Measurements from ENCODE around the gene SMAD7. TPM values are rescaled to one million over a fixed set of nuclear protein-coding genes. Genes with fewer than 3 reads are reported as not detected.

SMAD7 gene
- total and polyA plus RNA-seq, 10 of the 15 experiments (the other 5 are each of a cell fraction or from before 2014, with no cell fraction given), result 1.3 to 22.5 (median 8.0) TPM

- TF ChIP-seq E4F1 (IDR thresholded peaks at IDR 0.05; ENCODE audit: borderline replicate concordance, partially characterized antibody), result no peak
- no peak for TF ChIP-seq RUNX3 (IDR thresholded peaks at IDR 0.05; ENCODE audit: low read length)
- TF ChIP-seq RBBP5 (conservative IDR thresholded peaks at IDR 0.05), result no peak
- TF ChIP-seq SMAD5 (IDR thresholded peaks at IDR 0.05; ENCODE audit: low read depth), result no peak
- TF ChIP-seq POLR2AphosphoS5 (IDR thresholded peaks at IDR 0.05; ENCODE audit: low read length), result peak; percentile 59; the same call in 1 of the 2 replicates
- TF ChIP-seq CEBPB (IDR thresholded peaks at IDR 0.05; ENCODE audit: borderline replicate concordance in 1 of 2, low read depth in 2 of 2, low read length in 2 of 2), result no peak
- TF ChIP-seq YY1 (IDR thresholded peaks at IDR 0.05; ENCODE audit: low read depth, low read length), result no peak
- TF ChIP-seq TCF7 (IDR thresholded peaks at IDR 0.05; ENCODE audit: borderline replicate concordance), result no peak
- no peak for TF ChIP-seq NR2C2 (IDR thresholded peaks at IDR 0.05; ENCODE audit: borderline replicate concordance, control insufficient read depth, insufficient read length, low read depth)
- TF ChIP-seq JUND (IDR thresholded peaks at IDR 0.05; ENCODE audit: low read depth, low read length), result no peak
- no peak for TF ChIP-seq POU2F2 (IDR thresholded peaks at IDR 0.05; ENCODE audit: borderline replicate concordance, low read depth, low read length)
- peak in 1 of 2 experiments; percentile 46; a peak in 1 of 3 replicates for TF ChIP-seq EGR1 (IDR thresholded peaks at IDR 0.05; ENCODE audit: borderline replicate concordance in 1 of 2, low read depth in 2 of 2, low read length in 2 of 2)
- TF ChIP-seq NFXL1 (IDR thresholded peaks at IDR 0.05; ENCODE audit: borderline replicate concordance), result no peak
- TF ChIP-seq FOXK2 (IDR thresholded peaks at IDR 0.05), result no peak
- TF ChIP-seq SIN3A (IDR thresholded peaks at IDR 0.05; ENCODE audit: low read depth, low read length), result no peak; the same call in 1 of the 2 replicates
- no peak for TF ChIP-seq ZNF24 (IDR thresholded peaks at IDR 0.05)
- TF ChIP-seq TARDBP (IDR thresholded peaks at IDR 0.05; ENCODE audit: borderline replicate concordance), result no peak
- no peak for TF ChIP-seq CHD1 (IDR thresholded peaks at IDR 0.05; ENCODE audit: low read depth, low read length)
- TF ChIP-seq E2F4 (IDR thresholded peaks at IDR 0.05; ENCODE audit: low read depth, low read length), result no peak
- no peak for TF ChIP-seq RELB (IDR thresholded peaks at IDR 0.05; ENCODE audit: low read depth)
- no peak for TF ChIP-seq ZSCAN29 (IDR thresholded peaks at IDR 0.05)
- no peak for TF ChIP-seq SRF (IDR thresholded peaks at IDR 0.05; ENCODE audit: low read depth in 2 of 2, low read length in 2 of 2)
- TF ChIP-seq ZBTB11 (CRISPR knock-in tag; IDR thresholded peaks at IDR 0.05), result no peak
Measured at GRCh38 chr18:48951448-48952286, 902 bp upstream of the SMAD7 start (continued).
